CD14-positive monocyte (primary cell): ENCODE measurements around the gene IL3. TPM values are rescaled to one million over a fixed set of nuclear protein-coding genes. Genes with fewer than 3 reads are reported as not detected.

ENCODE experiments used
- DNase-seq, 3 donors: peaks; one replicate each; pipeline ENCODE4 v3.0.0-alpha.2; 2011 to 2022
- H2AFZ ChIP-seq: 2 replicates; pipeline ENCODE4 v1.6.0; 2012; ENCODE audit warnings: mild to moderate bottlenecking, low read depth, low read length, inconsistent platforms; ENCODE audit not compliant: insufficient read depth, poor library complexity, severe bottlenecking
- H3K27ac ChIP-seq, 2 donors: 1 replicate in 1 of 2; 2 replicates in 1 of 2; pipeline ENCODE4 v1.5.1; 2012 to 2013; ENCODE audit warnings: low read length in 2 of 2, control low read depth in 1 of 2, inconsistent platforms in 1 of 2, low read depth in 1 of 2, mild to moderate bottlenecking in 1 of 2
- H3K27me3 ChIP-seq, 2 donors: one replicate each; pipeline versions ENCODE4 v1.6.0 to v1.6.1; 2011 to 2013; ENCODE audit warnings: low read length in 2 of 2; ENCODE audit not compliant: control insufficient read depth in 2 of 2, insufficient read depth in 2 of 2
- H3K36me3 ChIP-seq, 2 donors: replicated peaks in 1 of 2; 1 replicate in 1 of 2; 2 replicates in 1 of 2; pipeline versions ENCODE4 v1.5.1 to v1.6.1; 2012 to 2013; ENCODE audit warnings: low read length in 2 of 2, control low read depth in 1 of 2, inconsistent platforms in 1 of 2, mild to moderate bottlenecking in 1 of 2; ENCODE audit not compliant: insufficient read depth in 2 of 2, control insufficient read depth in 1 of 2
- H3K4me1 ChIP-seq, 2 donors: 1 replicate in 1 of 2; 2 replicates in 1 of 2; pipeline versions ENCODE4 v1.5.1 to v1.6.1; 2012 to 2013; ENCODE audit warnings: low read length in 2 of 2, control low read depth in 1 of 2, inconsistent platforms in 1 of 2, mild to moderate bottlenecking in 1 of 2, moderate library complexity in 1 of 2; ENCODE audit not compliant: insufficient read depth in 2 of 2, control insufficient read depth in 1 of 2
- H3K4me2 ChIP-seq: replicated peaks from 2 replicates; pipeline ENCODE3; 2012; ENCODE audit warnings: low read length, moderate library complexity, mild to moderate bottlenecking; ENCODE audit not compliant: poor library complexity, severe bottlenecking; ENCODE audit errors: extremely low read depth
- H3K4me3 ChIP-seq, 3 experiments: fragments of 200-600 bp in 1 of 3; sonication (generic) in 1 of 3; replicated peaks in 1 of 3; 1 replicate in 2 of 3; 2 replicates in 1 of 3; pipeline ENCODE4 v1.5.1; 2011 to 2013; ENCODE audit warnings: low read length in 3 of 3, mild to moderate bottlenecking in 3 of 3, control low read depth in 2 of 3, low read depth in 2 of 3, inconsistent platforms in 1 of 3, moderate library complexity in 1 of 3
- H3K79me2 ChIP-seq: 2 replicates; pipeline ENCODE4 v1.6.0; 2012; ENCODE audit warnings: mild to moderate bottlenecking, control low read depth, inconsistent platforms, low read length, moderate library complexity; ENCODE audit not compliant: insufficient read depth
- H3K9ac ChIP-seq: 2 replicates; pipeline ENCODE4 v1.6.0; 2017; ENCODE audit warnings: low read length, mild to moderate bottlenecking; ENCODE audit not compliant: insufficient read depth, poor library complexity, severe bottlenecking
- H3K9me3 ChIP-seq, 2 donors: replicated peaks in 1 of 2; 1 replicate in 1 of 2; 2 replicates in 1 of 2; pipeline versions ENCODE4 v1.5.1 to v1.6.1; 2012 to 2013; ENCODE audit warnings: low read length in 2 of 2, control low read depth in 1 of 2; ENCODE audit not compliant: control insufficient read depth in 1 of 2, insufficient read depth in 1 of 2
- H4K20me1 ChIP-seq: 2 replicates; pipeline ENCODE4 v1.6.0; 2012; ENCODE audit warnings: mild to moderate bottlenecking, low read length, control low read depth, moderate library complexity; ENCODE audit not compliant: insufficient read depth
- H3K27ac Mint-ChIP-seq, 7 donors: one replicate each; pipeline ENCODE4 v1.8.0; 2020; ENCODE audit warnings: mild to moderate bottlenecking in 7 of 7, mixed read lengths in 7 of 7, moderate library complexity in 6 of 7, inconsistent platforms in 2 of 7
- H3K27me3 Mint-ChIP-seq, 3 donors: one replicate each; pipeline ENCODE4 v1.8.0; 2021 to 2022; ENCODE audit warnings: low read depth in 3 of 3, mild to moderate bottlenecking in 3 of 3, mixed read lengths in 3 of 3, moderate library complexity in 3 of 3, inconsistent platforms in 1 of 3
- H3K36me3 Mint-ChIP-seq, 2 donors: one replicate each; pipeline ENCODE4 v1.8.0; 2020; ENCODE audit warnings: mixed read lengths in 2 of 2, inconsistent platforms in 1 of 2, mild to moderate bottlenecking in 1 of 2
- H3K4me1 Mint-ChIP-seq: one replicate; pipeline ENCODE4 v1.8.0; 2020; ENCODE audit warnings: mild to moderate bottlenecking, mixed read lengths
- H3K4me3 Mint-ChIP-seq, 2 donors: one replicate each; pipeline ENCODE4 v1.8.0; 2020; ENCODE audit warnings: mild to moderate bottlenecking in 2 of 2, mixed read lengths in 2 of 2, moderate library complexity in 1 of 2
- H3K9me3 Mint-ChIP-seq, 7 donors: one replicate each; pipeline ENCODE4 v1.8.0; 2020 to 2022; ENCODE audit warnings: mixed read lengths in 7 of 7, mild to moderate bottlenecking in 6 of 7, moderate library complexity in 6 of 7, inconsistent platforms in 2 of 7
- CTCF ChIP-seq: fragments of 200-600 bp; IDR thresholded peaks from one replicate; pipeline ENCODE4 v1.8.0; 2022; ENCODE audit warnings: antibody characterized with exemption, mild to moderate bottlenecking
- WGBS: methylation state at CpG from one replicate; pipeline ENCODE4 v1.1.5; 2013; ENCODE audit warnings: missing lambda C conversion rate; ENCODE audit not compliant: insufficient coverage; 5-methylcytosine and 5-hydroxymethylcytosine counted together
- intact Hi-C, 2 donors: fragments of 100-400 bp; cut with micrococcal nuclease; formaldehyde crosslinking; loops; one replicate each; pipeline versions ENCODE4 v1.15.0 to v1.15.1; 2023
- polyA plus RNA-seq, 3 donors: library from polyadenylated mRNA; depleted of rRNA in 1 of 3; unstranded in 2 of 3; stranded (reverse) in 1 of 3; fragments of 300-500 nt in 2 of 3; fragments of >200 nt in 1 of 3; fragmentation: Illumina TruSeq in 2 of 3; gene quantifications; 1 replicate in 2 of 3; 2 replicates in 1 of 3; pipeline ENCODE4 v1.2.3, GENCODE V29; 2012 to 2021

The IL3 gene
- polyA plus RNA-seq, 3 donors, result not detected

GRCh38 chr5:132081458-132081857 lies 21.0 kb downstream of the IL3 start:
- H3K4me1 Mint-ChIP-seq, result no peaks in the 10 kb centered on the region
- H4K20me1 ChIP-seq, result no peaks in the 10 kb centered on the region
- H3K9ac ChIP-seq, result no peak overlapping the region
- H3K4me3 Mint-ChIP-seq, result no peak overlapping the region
- no peak overlapping the region for H3K27ac ChIP-seq
- WGBS, result 100% methylated on average over 1 of the region's 3 CpGs
- H3K27me3 ChIP-seq, result no peaks in the 10 kb centered on the region
- H3K9me3 ChIP-seq, result no peaks in the 10 kb centered on the region
- H3K4me1 ChIP-seq, result no peaks in the 10 kb centered on the region
- no peaks in the 10 kb centered on the region for H3K36me3 Mint-ChIP-seq
- no peak overlapping the region for H3K27ac Mint-ChIP-seq
- H2AFZ ChIP-seq, result no peak overlapping the region
- TF ChIP-seq CTCF, result no peak
- no peaks in the 10 kb centered on the region for H3K9me3 Mint-ChIP-seq
- peaks cover 10 to 19% (median 16%) of the 10 kb centered on the region in 3 donors for H3K27me3 Mint-ChIP-seq
- H3K4me3 ChIP-seq, result no peak overlapping the region
- DNase-seq, result no peak
- H3K79me2 ChIP-seq, result no peaks in the 10 kb centered on the region
- intact Hi-C loops, result no loop called here
- no peak overlapping the region for H3K4me2 ChIP-seq
- no peaks in the 10 kb centered on the region for H3K36me3 ChIP-seq

- Histone ChIP-seq H3K27ac (no peak overlapping the region), H3K9ac (no peak overlapping the region)
Measured at GRCh38 chr5:132082329-132083023, 22.0 kb downstream of the IL3 start.

More at GRCh38 chr5:132082329-132083023, 22.0 kb downstream of the IL3 start:
- no peak overlapping the region for H3K4me3 ChIP-seq
- no peak overlapping the region for H3K27ac Mint-ChIP-seq
- no peak overlapping the region for H3K4me2 ChIP-seq
- no peaks in the 10 kb centered on the region for H3K4me1 Mint-ChIP-seq
- no peak overlapping the region for H3K4me3 Mint-ChIP-seq
- no peaks in the 10 kb centered on the region for H3K9me3 Mint-ChIP-seq
- H3K27me3 ChIP-seq, result no peaks in the 10 kb centered on the region
- WGBS, result 99% methylated on average over 8 of the region's 8 CpGs
- H3K36me3 ChIP-seq, result no peaks in the 10 kb centered on the region
- H3K27me3 Mint-ChIP-seq, result peaks cover 10 to 21% (median 16%) of the 10 kb centered on the region in 3 donors
- H3K79me2 ChIP-seq, result no peaks in the 10 kb centered on the region
- H4K20me1 ChIP-seq, result no peaks in the 10 kb centered on the region
- H2AFZ ChIP-seq, result no peak overlapping the region
- intact Hi-C loops, result no loop called here
- TF ChIP-seq CTCF, result no peak
- H3K9me3 ChIP-seq, result no peaks in the 10 kb centered on the region
- DNase-seq, result no peak
- H3K4me1 ChIP-seq, result no peaks in the 10 kb centered on the region
- no peaks in the 10 kb centered on the region for H3K36me3 Mint-ChIP-seq
